Heart left ventricle (tissue), 16 donors: Measurements from ENCODE around the gene ICA1. TPM values are rescaled to one million over a fixed set of nuclear protein-coding genes. Genes with fewer than 3 reads are reported as not detected.
A peak's percentile ranks its signal among the peaks of the same experiment; 100 is the strongest.

ENCODE experiments used
- ATAC-seq, 4 donors: fragments of 200-7000 bp; cut with Tn5 transposase; one replicate each; pipeline ENCODE4 v1.9.1; 2020 to 2022; ENCODE audit warnings: moderate library complexity in 4 of 4, mild to moderate bottlenecking in 3 of 4, moderate number of reproducible peaks in 1 of 4
- DNase-seq, 5 donors: peaks; one replicate each; pipeline ENCODE4 v3.0.0-alpha.2; 2020
- H3K27ac ChIP-seq, 12 donors: fragments of 200-600 bp; sonication (generic) in 4 of 12; one replicate each; pipeline versions ENCODE4 v1.5.0 to v1.8.0; 2016 to 2022; ENCODE audit warnings: mild to moderate bottlenecking in 2 of 12
- H3K27me3 ChIP-seq, 9 donors: fragments of 200-600 bp; sonication (generic) in 2 of 9; one replicate each; pipeline versions ENCODE4 v1.5.1 to v1.8.0; 2016 to 2022; ENCODE audit warnings: mild to moderate bottlenecking in 3 of 9
- H3K36me3 ChIP-seq, 9 donors: fragments of 200-600 bp; sonication (generic) in 2 of 9; one replicate each; pipeline versions ENCODE4 v1.5.0 to v1.8.0; 2018 to 2022; ENCODE audit warnings: mild to moderate bottlenecking in 2 of 9
- H3K4me1 ChIP-seq, 12 donors: fragments of 200-600 bp; sonication (generic) in 4 of 12; one replicate each; pipeline versions ENCODE4 v1.5.0 to v1.8.0; 2016 to 2022; ENCODE audit warnings: mild to moderate bottlenecking in 3 of 12
- H3K4me3 ChIP-seq, 12 donors: fragments of 200-600 bp; sonication (generic) in 4 of 12; one replicate each; pipeline versions ENCODE4 v1.5.0 to v1.8.0; 2017 to 2022; ENCODE audit warnings: mild to moderate bottlenecking in 9 of 12, moderate library complexity in 4 of 12
- H3K9me3 ChIP-seq, 12 donors: fragments of 200-600 bp; sonication (generic) in 4 of 12; one replicate each; pipeline versions ENCODE4 v1.5.0 to v1.8.0; 2016 to 2022; ENCODE audit warnings: mild to moderate bottlenecking in 1 of 12
- POLR2A ChIP-seq, 2 donors: fragments of 450-650 bp; IDR thresholded peaks; one replicate each; pipeline ENCODE4 v1.6.1; 2017; ENCODE audit warnings: antibody characterized with exemption in 2 of 2, mild to moderate bottlenecking in 2 of 2, moderate library complexity in 2 of 2
- WGBS, 4 donors: extraction: QIAGEN DNeasy Blood & Tissue Kit in 2 of 4; methylation state at CpG; one replicate each; pipeline versions ENCODE4 v1.1.5 to v1.1.7; 2013 to 2018; 5-methylcytosine and 5-hydroxymethylcytosine counted together
- intact Hi-C, 10 donors: fragments of 100-400 bp; cut with DNase I; formaldehyde crosslinking; loops; one replicate each; pipeline versions ENCODE4 v1.11.1 to v1.14.2; 2022
- polyA plus RNA-seq, 2 donors: library from polyadenylated mRNA; stranded (reverse); fragments of 200-250 nt; gene quantifications; one replicate each; pipeline ENCODE4 v1.2.3, GENCODE V29; 2013
- total RNA-seq, 9 donors: library from RNA; depleted of rRNA in 2 of 9; stranded (reverse); fragments of >200 nt in 2 of 9; fragmentation: NEBNext Ultra II Directional in 3 of 9; extraction: Animal tissue kit (Norgen Biotek cat#: 25700) in 3 of 9; gene quantifications; one replicate each; pipeline versions ENCODE4 v1.1.0 to v1.2.4, GENCODE V29; 2016 to 2023
- TF ChIP-seq, protein P1 (sequence below), 12 donors: fragments of 200-600 bp; sonication (generic) in 4 of 12; IDR thresholded peaks; one replicate each; pipeline versions ENCODE4 v1.5.0 to v1.8.0; 2018 to 2022; ENCODE audit warnings: antibody characterized with exemption in 12 of 12, mild to moderate bottlenecking in 5 of 12
- donor health status: ischemic (EF 13 %, LVEDD 7.1; RV severe dilation, severe dysfunction).
- donor health status: healthy with polysubstance abuse.
- donor health status: DM: no; HTN: yes; CAD: no.
- donor health status: DM: no; HTN: no; CAD: no.
- donor health status: ischemic (EF 25% LVEDD 6.9; RV normal size, moderate dysfunction).
- donor health status: ischemic (EF 25% LVEDD 5.7; RV mildly dilated, moderate dysfunction).
- donor health status: healthy.
- donor health status: DM: yes; HTN: yes; CAD: no.
- donor health status: ischemic (EF 35%, LVEDD 5.7; RV mildly dilated, moderate dysfunction).
- donor health status: nonischemic (EF 11% LVEDD 7.7; RV severe dilation, severe dysfunction).
- donor health status: DM: yes; HTN: yes; CAD: no.
- donor health status: PGD.
- donor health status: ischemic (EF 29% LVEDD 5.4; RV normal size, mild dysfunction).
- donor health status: nonischemic (EF 23%, LVEDD 6.1; RV moderate dilation, normal function).

Gene ICA1
- total and polyA plus RNA-seq, 11 donors = 23.8 to 74.4 (median 54.4) TPM

DNA sequence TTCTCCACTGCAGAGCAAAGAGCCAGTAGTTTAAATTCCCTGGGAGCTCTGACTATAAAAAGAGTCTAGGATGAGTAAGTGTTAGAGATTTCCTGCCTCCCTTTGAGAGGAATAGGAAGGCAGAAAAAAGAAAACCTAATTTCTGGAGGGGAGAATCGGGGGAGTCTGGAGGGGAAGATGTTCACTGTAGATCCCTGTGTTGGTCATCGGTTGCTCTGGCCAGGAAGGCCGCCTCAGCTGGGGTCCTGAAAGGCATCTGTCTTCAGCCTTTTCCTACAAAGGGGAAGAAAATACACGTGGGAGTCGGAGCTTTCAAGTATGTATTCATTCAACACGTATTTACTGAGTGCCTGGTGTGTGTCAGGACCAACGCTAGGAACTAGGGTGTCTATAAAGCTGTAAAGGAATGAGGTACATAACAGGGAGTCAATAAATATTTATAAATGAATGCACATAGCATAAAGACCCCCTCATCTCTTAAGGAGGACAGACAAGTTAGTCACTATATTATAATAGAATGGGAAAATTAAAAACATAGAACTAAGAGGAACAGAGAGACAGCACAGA lies 101.1 kb downstream of the ICA1 start:
- DNase-seq (no peak), ATAC-seq (peak in 1 of 4 donors; percentile 42)
- Histone ChIP-seq H3K4me3 (no peak overlapping the region), H3K36me3 (peaks cover 0 to 23% (median 3%) of the 10 kb centered on the region in 9 donors), H3K9me3 (no peaks in the 10 kb centered on the region), H3K4me1 (peaks cover 0 to 13% (median 2%) of the 10 kb centered on the region in 12 donors), H3K27me3 (no peaks in the 10 kb centered on the region), H3K27ac (no peak overlapping the region)
- intact Hi-C loops = no loop called here
- no peak for TF ChIP-seq POLR2A (IDR thresholded peaks at IDR 0.05)
- TF ChIP-seq, protein P1, sequence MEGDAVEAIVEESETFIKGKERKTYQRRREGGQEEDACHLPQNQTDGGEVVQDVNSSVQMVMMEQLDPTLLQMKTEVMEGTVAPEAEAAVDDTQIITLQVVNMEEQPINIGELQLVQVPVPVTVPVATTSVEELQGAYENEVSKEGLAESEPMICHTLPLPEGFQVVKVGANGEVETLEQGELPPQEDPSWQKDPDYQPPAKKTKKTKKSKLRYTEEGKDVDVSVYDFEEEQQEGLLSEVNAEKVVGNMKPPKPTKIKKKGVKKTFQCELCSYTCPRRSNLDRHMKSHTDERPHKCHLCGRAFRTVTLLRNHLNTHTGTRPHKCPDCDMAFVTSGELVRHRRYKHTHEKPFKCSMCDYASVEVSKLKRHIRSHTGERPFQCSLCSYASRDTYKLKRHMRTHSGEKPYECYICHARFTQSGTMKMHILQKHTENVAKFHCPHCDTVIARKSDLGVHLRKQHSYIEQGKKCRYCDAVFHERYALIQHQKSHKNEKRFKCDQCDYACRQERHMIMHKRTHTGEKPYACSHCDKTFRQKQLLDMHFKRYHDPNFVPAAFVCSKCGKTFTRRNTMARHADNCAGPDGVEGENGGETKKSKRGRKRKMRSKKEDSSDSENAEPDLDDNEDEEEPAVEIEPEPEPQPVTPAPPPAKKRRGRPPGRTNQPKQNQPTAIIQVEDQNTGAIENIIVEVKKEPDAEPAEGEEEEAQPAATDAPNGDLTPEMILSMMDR (IDR thresholded peaks at IDR 0.05) = no peak
- WGBS, 4 donors = 44 to 55% (median 50%) methylated on average over 7 of the region's 7 CpGs

DNA sequence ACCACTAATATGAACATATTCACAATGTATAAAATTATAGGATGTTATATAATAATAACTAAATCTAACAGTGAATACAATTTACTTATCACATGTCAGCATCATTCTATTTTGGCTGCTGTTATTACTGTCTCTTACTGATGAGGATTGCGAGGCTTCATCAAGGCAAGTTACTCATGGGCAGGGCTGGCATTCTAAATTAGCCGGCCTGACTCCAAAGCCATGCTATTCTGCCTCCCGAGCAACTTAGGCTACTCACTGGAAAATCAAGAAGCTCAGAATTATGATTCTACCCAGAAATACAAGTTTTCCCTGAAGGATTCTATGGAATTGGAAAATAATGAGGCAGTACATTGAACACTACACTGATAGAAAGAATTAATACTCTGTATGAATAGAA lies 101.7 kb downstream of the ICA1 start:
- intact Hi-C loops = no loop called here
- WGBS, 4 donors = 65 to 79% (median 77%) methylated on average over 3 of the region's 3 CpGs
- H3K4me1 ChIP-seq = peaks cover 0 to 13% (median 2%) of the 10 kb centered on the region in 12 donors
- no peak overlapping the region for H3K4me3 ChIP-seq
- no peak overlapping the region for H3K27ac ChIP-seq
- H3K36me3 ChIP-seq = peaks cover 0 to 30% (median 6%) of the 10 kb centered on the region in 9 donors
- DNase-seq (no peak), ATAC-seq (no peak)
- no peaks in the 10 kb centered on the region for H3K9me3 ChIP-seq
- TF ChIP-seq POLR2A (IDR thresholded peaks at IDR 0.05) = no peak
- TF ChIP-seq, protein P1 (IDR thresholded peaks at IDR 0.05) = no peak
- no peaks in the 10 kb centered on the region for H3K27me3 ChIP-seq

DNA sequence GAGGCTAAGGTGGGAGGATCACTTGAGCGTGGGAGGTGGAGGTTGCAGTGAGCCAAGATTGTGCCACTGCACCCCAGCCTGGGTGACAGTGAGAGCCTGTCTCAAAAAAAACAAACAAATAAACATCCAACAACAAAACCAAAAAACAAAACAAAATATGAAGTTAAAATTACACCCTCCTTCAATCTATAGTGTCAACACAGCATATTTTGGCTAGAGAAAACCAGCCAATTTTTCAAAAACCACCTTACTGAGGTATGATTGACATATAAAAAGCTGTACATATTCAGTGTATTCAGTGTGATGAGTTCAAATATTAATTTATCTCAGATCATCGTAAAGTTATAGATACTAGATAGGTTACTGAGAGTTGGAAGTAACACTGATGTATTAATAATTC lies 102.4 kb downstream of the ICA1 start:
- DNase-seq = no peak
- Histone ChIP-seq H3K27ac (no peak overlapping the region), H3K9me3 (no peaks in the 10 kb centered on the region), H3K4me1 (peaks cover 0 to 13% (median 0%) of the 10 kb centered on the region in 12 donors), H3K36me3 (peaks cover 0 to 36% (median 7%) of the 10 kb centered on the region in 9 donors), H3K4me3 (no peak overlapping the region), H3K27me3 (no peaks in the 10 kb centered on the region)
- ATAC-seq = no peak
- WGBS, 4 donors = 67 to 100% (median 85%) methylated on average over 2 of the region's 2 CpGs
- no peak for TF ChIP-seq POLR2A (IDR thresholded peaks at IDR 0.05)
- TF ChIP-seq, protein P1 (IDR thresholded peaks at IDR 0.05) = no peak
- intact Hi-C loops = loop anchor here in 1 of 10 donors (10.0 kb wide), 1 partner anchor 345 kb away; no protein-coding TSS in a partner anchor

DNA sequence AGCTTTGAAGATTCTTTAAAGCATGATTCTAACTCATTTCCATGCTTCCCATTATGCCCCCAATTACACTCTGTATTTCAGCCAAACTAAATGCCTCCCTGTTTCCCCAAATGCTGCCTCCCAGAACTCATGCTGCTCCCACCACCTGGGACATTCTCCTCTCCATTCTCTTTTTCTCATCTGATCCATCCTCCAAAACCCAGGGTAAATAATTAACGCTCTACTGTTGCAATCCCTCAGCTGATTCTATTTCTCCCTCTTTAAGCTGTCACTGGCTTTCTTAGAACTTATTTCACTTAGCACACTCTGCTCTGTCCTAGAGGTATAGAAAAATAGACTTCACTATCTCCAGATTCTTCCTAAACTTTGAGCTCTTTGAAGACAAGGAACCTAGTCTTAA lies 104.7 kb downstream of the ICA1 start:
- intact Hi-C loops = loop anchor here in 1 of 10 donors (10.0 kb wide), 1 partner anchor 348 kb away; no protein-coding TSS in a partner anchor
- 91 to 97% (median 94%) methylated on average over 1 of the region's 1 CpG for WGBS, 4 donors

More for the DNA sequence above, 104.7 kb downstream of the ICA1 start:
- no peak for ATAC-seq
- no peak for DNase-seq
- peaks cover 0 to 36% (median 7%) of the 10 kb centered on the region in 9 donors for H3K36me3 ChIP-seq
- TF ChIP-seq, protein P1 (IDR thresholded peaks at IDR 0.05) = no peak
- no peak for TF ChIP-seq POLR2A (IDR thresholded peaks at IDR 0.05)
- H3K9me3 ChIP-seq = no peaks in the 10 kb centered on the region
- H3K27ac ChIP-seq = no peak overlapping the region
- H3K27me3 ChIP-seq = no peaks in the 10 kb centered on the region
- peaks cover 0 to 13% (median 0%) of the 10 kb centered on the region in 12 donors for H3K4me1 ChIP-seq
- no peak overlapping the region for H3K4me3 ChIP-seq
